ENCODE data around the gene KRTAP5-4. TPM values are rescaled to one million over a fixed set of nuclear protein-coding genes. Genes with fewer than 3 reads are reported as not detected.

Gene KRTAP5-4
- total RNA-seq, 1 donor from 2014 or later = not detected

DNA sequence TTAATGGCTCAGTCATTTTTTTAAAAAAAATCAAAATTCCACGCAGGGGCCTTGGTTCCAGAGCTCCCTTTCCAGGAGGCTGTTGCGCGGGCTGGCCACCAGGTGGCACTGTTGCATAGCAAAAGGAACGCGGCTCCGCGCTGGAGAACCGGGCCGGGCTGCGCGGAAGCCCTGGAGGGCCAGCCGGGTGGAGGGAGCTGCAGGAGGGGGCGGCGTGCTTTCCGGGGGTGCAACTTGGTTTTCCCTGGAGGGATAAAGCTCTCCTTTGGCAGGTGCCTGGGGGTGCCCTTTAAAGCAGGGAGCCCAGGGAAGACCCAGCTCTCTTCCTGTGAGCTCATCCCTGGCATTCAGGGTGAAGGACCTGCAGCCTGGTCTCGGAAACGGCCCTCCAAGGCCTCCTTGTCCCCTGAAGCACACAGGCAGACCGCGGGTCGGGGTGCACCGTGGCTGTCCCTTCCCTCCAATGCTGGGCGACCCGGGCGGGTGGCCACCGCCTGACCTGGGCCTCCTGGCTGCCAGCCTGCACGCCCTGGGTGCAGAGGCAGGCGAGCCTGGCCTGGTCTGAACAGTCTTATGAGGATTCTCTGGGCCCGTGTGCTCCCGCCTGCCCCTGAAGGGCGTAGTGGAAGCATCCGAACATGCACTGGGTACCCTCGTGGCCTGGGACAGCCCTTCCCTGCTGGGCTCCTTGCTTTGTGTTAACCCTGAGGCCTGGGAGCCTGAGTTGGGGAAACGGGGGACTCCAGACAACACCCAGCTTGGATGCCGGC is 31.0 kb upstream of the KRTAP5-4 start:
- no peaks in the 10 kb centered on the region for H3K9me3 Mint-ChIP-seq (ENCODE audit: unreplicated experiment)
- H3K4me3 Mint-ChIP-seq (ENCODE audit: unreplicated experiment) = no peak overlapping the region
- FAIRE-seq (no peak), DNase-seq (ENCODE audit: low read depth) (peak; percentile 6)
- H3K27ac Mint-ChIP-seq (ENCODE audit: unreplicated experiment) = no peak overlapping the region
- Histone ChIP-seq H3K9ac (ENCODE audit: low read length) (no peak overlapping the region), H2AFZ (ENCODE audit: low read depth, low read length) (no peak overlapping the region), H4K20me1 (ENCODE audit: insufficient read depth, low read length) (no peaks in the 10 kb centered on the region), H3K27ac (ENCODE audit: low read depth, low read length) (no peak overlapping the region), H3K36me3 (ENCODE audit: insufficient read depth, low read length) (no peaks in the 10 kb centered on the region), H3K4me3 (ENCODE audit: insufficient read depth, low read depth, low read length) (no peak overlapping the region), H3K9me3 (ENCODE audit: insufficient read depth, low read depth, low read length) (no peaks in the 10 kb centered on the region), H3K4me2 (ENCODE audit: low read length) (no peak overlapping the region), H3K79me2 (ENCODE audit: insufficient read depth, low read length) (no peaks in the 10 kb centered on the region), H3K4me1 (ENCODE audit: insufficient read depth, low read length) (no peaks in the 10 kb centered on the region), H3K27me3 (ENCODE audit: insufficient read depth, low read length) (peaks cover 10% of the 10 kb centered on the region)
- H3K27me3 Mint-ChIP-seq (ENCODE audit: low read depth, unreplicated experiment) = peaks cover 63% of the 10 kb centered on the region
- H3K36me3 Mint-ChIP-seq (ENCODE audit: low read depth, unreplicated experiment) = no peaks in the 10 kb centered on the region
- H3K4me1 Mint-ChIP-seq (ENCODE audit: low read depth, unreplicated experiment) = no peaks in the 10 kb centered on the region
- no peak for TF ChIP-seq EZH2 (IDR thresholded peaks at IDR 0.05; ENCODE audit: insufficient read depth, low read length)
- TF ChIP-seq, protein P1, sequence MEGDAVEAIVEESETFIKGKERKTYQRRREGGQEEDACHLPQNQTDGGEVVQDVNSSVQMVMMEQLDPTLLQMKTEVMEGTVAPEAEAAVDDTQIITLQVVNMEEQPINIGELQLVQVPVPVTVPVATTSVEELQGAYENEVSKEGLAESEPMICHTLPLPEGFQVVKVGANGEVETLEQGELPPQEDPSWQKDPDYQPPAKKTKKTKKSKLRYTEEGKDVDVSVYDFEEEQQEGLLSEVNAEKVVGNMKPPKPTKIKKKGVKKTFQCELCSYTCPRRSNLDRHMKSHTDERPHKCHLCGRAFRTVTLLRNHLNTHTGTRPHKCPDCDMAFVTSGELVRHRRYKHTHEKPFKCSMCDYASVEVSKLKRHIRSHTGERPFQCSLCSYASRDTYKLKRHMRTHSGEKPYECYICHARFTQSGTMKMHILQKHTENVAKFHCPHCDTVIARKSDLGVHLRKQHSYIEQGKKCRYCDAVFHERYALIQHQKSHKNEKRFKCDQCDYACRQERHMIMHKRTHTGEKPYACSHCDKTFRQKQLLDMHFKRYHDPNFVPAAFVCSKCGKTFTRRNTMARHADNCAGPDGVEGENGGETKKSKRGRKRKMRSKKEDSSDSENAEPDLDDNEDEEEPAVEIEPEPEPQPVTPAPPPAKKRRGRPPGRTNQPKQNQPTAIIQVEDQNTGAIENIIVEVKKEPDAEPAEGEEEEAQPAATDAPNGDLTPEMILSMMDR (IDR thresholded peaks at IDR 0.05; ENCODE audit: insufficient read depth, low read depth, low read length) = peak; percentile 78

DNA sequence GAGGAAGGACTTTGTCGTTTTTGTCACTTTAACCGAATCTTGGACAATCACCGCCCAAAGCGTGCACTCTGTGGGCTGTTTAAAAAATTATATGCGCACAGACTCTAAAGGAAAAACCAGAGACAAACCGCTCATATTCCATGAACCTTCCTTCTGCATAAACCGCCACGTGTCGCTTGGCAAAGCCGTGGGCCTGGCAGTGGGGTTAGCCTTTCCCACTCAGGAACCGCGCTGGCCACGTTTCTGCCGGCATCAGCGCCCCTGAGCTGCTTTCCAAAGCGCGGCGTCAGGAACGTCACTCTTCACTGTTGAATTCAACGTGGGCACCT is 30.5 kb upstream of the KRTAP5-4 start:
- Histone ChIP-seq H3K9ac (ENCODE audit: low read length) (no peak overlapping the region), H3K79me2 (ENCODE audit: insufficient read depth, low read length) (no peaks in the 10 kb centered on the region), H2AFZ (ENCODE audit: low read depth, low read length) (no peak overlapping the region), H3K27ac (ENCODE audit: low read depth, low read length) (no peak overlapping the region), H3K4me2 (ENCODE audit: low read length) (no peak overlapping the region), H3K4me1 (ENCODE audit: insufficient read depth, low read length) (no peaks in the 10 kb centered on the region), H3K9me3 (ENCODE audit: insufficient read depth, low read depth, low read length) (no peaks in the 10 kb centered on the region), H4K20me1 (ENCODE audit: insufficient read depth, low read length) (no peaks in the 10 kb centered on the region), H3K27me3 (ENCODE audit: insufficient read depth, low read length) (peaks cover 10% of the 10 kb centered on the region), H3K36me3 (ENCODE audit: insufficient read depth, low read length) (no peaks in the 10 kb centered on the region), H3K4me3 (ENCODE audit: insufficient read depth, low read depth, low read length) (no peak overlapping the region)
- DNase-seq (ENCODE audit: low read depth) = no peak
- no peak for FAIRE-seq
- peaks cover 61% of the 10 kb centered on the region for H3K27me3 Mint-ChIP-seq (ENCODE audit: low read depth, unreplicated experiment)
- no peak overlapping the region for H3K27ac Mint-ChIP-seq (ENCODE audit: unreplicated experiment)
- no peaks in the 10 kb centered on the region for H3K36me3 Mint-ChIP-seq (ENCODE audit: low read depth, unreplicated experiment)
- TF ChIP-seq, protein P1 (IDR thresholded peaks at IDR 0.05; ENCODE audit: insufficient read depth, low read depth, low read length) = no peak
- TF ChIP-seq EZH2 (IDR thresholded peaks at IDR 0.05; ENCODE audit: insufficient read depth, low read length) = no peak
- no peaks in the 10 kb centered on the region for H3K9me3 Mint-ChIP-seq (ENCODE audit: unreplicated experiment)
- H3K4me1 Mint-ChIP-seq (ENCODE audit: low read depth, unreplicated experiment) = no peaks in the 10 kb centered on the region
- no peak overlapping the region for H3K4me3 Mint-ChIP-seq (ENCODE audit: unreplicated experiment)

DNA sequence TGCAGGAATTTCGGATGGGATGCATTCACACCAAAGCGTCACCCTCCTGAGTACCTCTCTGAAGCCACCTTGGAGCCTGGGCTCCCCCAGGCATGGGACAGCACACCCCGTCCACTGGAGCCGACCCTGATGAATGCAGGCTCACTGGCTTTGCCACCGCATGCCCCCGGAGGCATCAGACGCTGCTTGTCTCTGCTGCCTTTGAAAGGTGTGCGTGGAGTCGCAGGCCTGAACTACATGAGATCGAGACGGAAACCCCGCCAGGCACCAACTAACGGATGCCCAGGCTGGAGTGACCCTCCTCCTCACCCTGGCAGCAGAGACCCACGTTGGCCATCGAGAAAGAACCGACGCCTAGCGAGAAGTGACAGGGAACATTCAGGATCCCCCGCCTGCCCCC is 30.1 kb upstream of the KRTAP5-4 start:
- no peak overlapping the region for H3K4me3 ChIP-seq (ENCODE audit: insufficient read depth, low read depth, low read length)
- no peak overlapping the region for H2AFZ ChIP-seq (ENCODE audit: low read depth, low read length)
- no peaks in the 10 kb centered on the region for H3K36me3 ChIP-seq (ENCODE audit: insufficient read depth, low read length)
- peaks cover 10% of the 10 kb centered on the region for H3K27me3 ChIP-seq (ENCODE audit: insufficient read depth, low read length)
- Mint-ChIP-seq H3K9me3 (ENCODE audit: unreplicated experiment) (no peaks in the 10 kb centered on the region), H3K27me3 (ENCODE audit: low read depth, unreplicated experiment) (peaks cover 65% of the 10 kb centered on the region), H3K27ac (ENCODE audit: unreplicated experiment) (no peak overlapping the region), H3K36me3 (ENCODE audit: low read depth, unreplicated experiment) (no peaks in the 10 kb centered on the region), H3K4me3 (ENCODE audit: unreplicated experiment) (no peak overlapping the region), H3K4me1 (ENCODE audit: low read depth, unreplicated experiment) (no peaks in the 10 kb centered on the region)
- no peak for DNase-seq (ENCODE audit: low read depth)
- H3K4me2 ChIP-seq (ENCODE audit: low read length) = no peak overlapping the region
- no peak for FAIRE-seq
- H3K4me1 ChIP-seq (ENCODE audit: insufficient read depth, low read length) = no peaks in the 10 kb centered on the region
- no peak overlapping the region for H3K9ac ChIP-seq (ENCODE audit: low read length)
- H3K9me3 ChIP-seq (ENCODE audit: insufficient read depth, low read depth, low read length) = no peaks in the 10 kb centered on the region
- H4K20me1 ChIP-seq (ENCODE audit: insufficient read depth, low read length) = no peaks in the 10 kb centered on the region
- H3K79me2 ChIP-seq (ENCODE audit: insufficient read depth, low read length) = no peaks in the 10 kb centered on the region
- TF ChIP-seq EZH2 (IDR thresholded peaks at IDR 0.05; ENCODE audit: insufficient read depth, low read length) = no peak
- TF ChIP-seq, protein P1 (IDR thresholded peaks at IDR 0.05; ENCODE audit: insufficient read depth, low read depth, low read length) = no peak
- no peak overlapping the region for H3K27ac ChIP-seq (ENCODE audit: low read depth, low read length)

All from astrocyte (in vitro differentiated cells and primary cell).